Bronchial epithelial cell (primary cell): ENCODE data around the gene ST6GALNAC4. TPM values are rescaled to one million over a fixed set of nuclear protein-coding genes. Genes with fewer than 3 reads are reported as not detected.

Experiments used
- DNase-seq: peaks from one replicate; pipeline ENCODE4 v3.0.0-alpha.2; 2010; ENCODE audit warnings: low read depth
- FAIRE-seq: peaks from 2 replicates; lab custom pipeline; 2011; peaks lifted over from hg19 to GRCh38; lab: Jason Lieb, UNC
- H3K27me3 ChIP-seq: 2 replicates; pipeline ENCODE4 v1.5.1; 2011; ENCODE audit warnings: low read length; ENCODE audit not compliant: control insufficient read depth, insufficient read depth
- H3K36me3 ChIP-seq: 2 replicates; pipeline ENCODE4 v1.5.1; 2011; ENCODE audit warnings: low read length; ENCODE audit not compliant: control insufficient read depth, insufficient read depth
- H3K4me3 ChIP-seq: 2 replicates; pipeline ENCODE4 v1.5.1; 2011; ENCODE audit warnings: mild to moderate bottlenecking, low read depth, low read length, control low read depth
- CTCF ChIP-seq: IDR thresholded peaks from 2 replicates; pipeline ENCODE4 v1.5.1; 2011; ENCODE audit warnings: mild to moderate bottlenecking, moderate library complexity, low read length, control low read depth, inconsistent platforms; ENCODE audit not compliant: insufficient read depth, severe bottlenecking
- total RNA-seq: library from RNA; depleted of rRNA; stranded (reverse); fragments of >200 nt; gene quantifications from 2 replicates; pipeline ENCODE4 v1.2.1, GENCODE V29; 2014

Gene ST6GALNAC4
- total RNA-seq, 1 donor from 2014 or later: 21.3 TPM

- H3K4me3 ChIP-seq: no peak overlapping the region
- no peak for DNase-seq
- no peak for FAIRE-seq
- H3K36me3 ChIP-seq: peaks cover 27% of the 10 kb centered on the region
- no peaks in the 10 kb centered on the region for H3K27me3 ChIP-seq
- TF ChIP-seq CTCF: no peak
These were observed 4.5 kb downstream of the ST6GALNAC4 start for GRCh38 chr9:127912296-127912695.

- FAIRE-seq: peak; percentile 64
These were observed 6.1 kb downstream of the ST6GALNAC4 start for GRCh38 chr9:127910613-127911205.

GRCh38 chr9:127909839-127910273 is 7.0 kb downstream of the ST6GALNAC4 start:
- no peaks in the 10 kb centered on the region for H3K27me3 ChIP-seq
- no peak for FAIRE-seq
- no peak for DNase-seq
- H3K36me3 ChIP-seq: peaks cover 27% of the 10 kb centered on the region
- no peak overlapping the region for H3K4me3 ChIP-seq
- no peak for TF ChIP-seq CTCF

More at GRCh38 chr9:127910613-127911205, 6.1 kb downstream of the ST6GALNAC4 start:
- H3K4me3 ChIP-seq: no peak overlapping the region
- H3K27me3 ChIP-seq: no peaks in the 10 kb centered on the region
- peak; percentile 28 for TF ChIP-seq CTCF
- DNase-seq: no peak
- H3K36me3 ChIP-seq: peaks cover 27% of the 10 kb centered on the region

GRCh38 chr9:127908660-127908926 is 8.2 kb downstream of the ST6GALNAC4 start:
- no peak for TF ChIP-seq CTCF
- FAIRE-seq (no peak), DNase-seq (no peak)
- Histone ChIP-seq H3K27me3 (no peaks in the 10 kb centered on the region), H3K36me3 (peaks cover 27% of the 10 kb centered on the region), H3K4me3 (no peak overlapping the region)

- FAIRE-seq: no peak
- Histone ChIP-seq H3K27me3 (no peaks in the 10 kb centered on the region), H3K4me3 (no peak overlapping the region), H3K36me3 (peaks cover 27% of the 10 kb centered on the region)
- no peak for DNase-seq
- no peak for TF ChIP-seq CTCF
These were observed 8.8 kb downstream of the ST6GALNAC4 start for GRCh38 chr9:127907867-127908659.
